ENCODE measurements around the gene SH3BP4.

DNA sequence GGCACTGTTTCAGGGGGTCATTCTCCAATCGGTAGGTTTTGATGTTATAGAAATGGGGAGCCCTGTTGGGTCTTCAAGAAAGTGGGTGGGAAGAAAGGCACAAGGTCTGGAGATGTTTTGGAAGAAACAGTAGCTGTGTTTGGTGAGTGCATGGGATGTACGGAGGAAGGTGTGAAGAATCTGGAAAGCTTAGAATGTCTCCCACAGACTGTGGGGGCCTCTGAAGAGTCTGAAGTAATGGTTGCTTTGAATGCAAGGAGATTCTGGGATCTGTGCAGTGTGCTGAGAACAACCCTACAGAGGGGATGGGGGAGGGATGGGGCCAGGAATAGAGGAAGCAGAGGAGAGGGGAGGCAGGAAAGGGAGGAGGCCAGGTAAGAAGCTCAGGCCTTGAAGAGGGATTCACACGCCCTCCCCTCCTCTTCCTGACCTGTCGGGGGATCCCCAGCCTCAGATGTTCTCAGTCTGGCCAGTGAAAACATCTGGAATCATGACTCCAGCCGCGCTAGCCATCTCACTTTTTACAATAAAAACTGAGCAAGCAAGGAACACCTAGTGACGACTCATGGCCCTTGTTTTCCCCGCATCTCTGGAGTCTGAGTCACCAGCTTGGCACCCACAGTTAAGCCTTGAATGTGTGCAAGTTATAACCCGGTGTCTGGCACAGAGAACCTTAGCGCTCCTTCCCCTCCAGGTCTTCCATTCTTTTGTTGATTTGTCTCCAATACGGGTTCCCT is 74.2 kb downstream of the SH3BP4 start:
- TF ChIP-seq, protein P1, sequence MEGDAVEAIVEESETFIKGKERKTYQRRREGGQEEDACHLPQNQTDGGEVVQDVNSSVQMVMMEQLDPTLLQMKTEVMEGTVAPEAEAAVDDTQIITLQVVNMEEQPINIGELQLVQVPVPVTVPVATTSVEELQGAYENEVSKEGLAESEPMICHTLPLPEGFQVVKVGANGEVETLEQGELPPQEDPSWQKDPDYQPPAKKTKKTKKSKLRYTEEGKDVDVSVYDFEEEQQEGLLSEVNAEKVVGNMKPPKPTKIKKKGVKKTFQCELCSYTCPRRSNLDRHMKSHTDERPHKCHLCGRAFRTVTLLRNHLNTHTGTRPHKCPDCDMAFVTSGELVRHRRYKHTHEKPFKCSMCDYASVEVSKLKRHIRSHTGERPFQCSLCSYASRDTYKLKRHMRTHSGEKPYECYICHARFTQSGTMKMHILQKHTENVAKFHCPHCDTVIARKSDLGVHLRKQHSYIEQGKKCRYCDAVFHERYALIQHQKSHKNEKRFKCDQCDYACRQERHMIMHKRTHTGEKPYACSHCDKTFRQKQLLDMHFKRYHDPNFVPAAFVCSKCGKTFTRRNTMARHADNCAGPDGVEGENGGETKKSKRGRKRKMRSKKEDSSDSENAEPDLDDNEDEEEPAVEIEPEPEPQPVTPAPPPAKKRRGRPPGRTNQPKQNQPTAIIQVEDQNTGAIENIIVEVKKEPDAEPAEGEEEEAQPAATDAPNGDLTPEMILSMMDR (IDR thresholded peaks at IDR 0.05) = no peak
- no peak for TF ChIP-seq POLR2A (IDR thresholded peaks at IDR 0.05)

All from uterus (tissue), 2 donors.